H1 (cell line): ENCODE data around the gene FLVCR2. TPM values are rescaled to one million over a fixed set of nuclear protein-coding genes. Genes with fewer than 3 reads are reported as not detected.

Experiments used
- CTCF ChIA-PET: fragments of 300-600 bp; sonication (Branson Sonifier 250); formaldehyde crosslinking; loops from one replicate; lab custom pipeline; 2021; ENCODE audit not compliant: partially characterized antibody; lab: Charles Lee
- POLR2A ChIA-PET: fragments of 300-600 bp; sonication (Branson Sonifier 250); formaldehyde crosslinking; loops from one replicate; lab custom pipeline; 2021; ENCODE audit warnings: inconsistent platforms; ENCODE audit not compliant: partially characterized antibody; lab: Charles Lee
- DNase-seq, 2 experiments: peaks; one replicate each; pipeline versions ENCODE4 v3.0.0 to v3.0.0-alpha.2; 2010 to 2022; ENCODE audit warnings: low spot score in 2 of 2, low read depth in 1 of 2, mixed read lengths in 1 of 2
- FAIRE-seq: peaks from 2 replicates; lab custom pipeline; 2011; peaks lifted over from hg19 to GRCh38; lab: Jason Lieb, UNC
- H2AFZ ChIP-seq: 2 replicates; pipeline ENCODE4 v1.8.1; 2012; ENCODE audit warnings: low read length, inconsistent platforms
- H2AK5ac ChIP-seq: 2 replicates; pipeline ENCODE4 v1.6.1; 2013; ENCODE audit warnings: low read depth, low read length
- H2BK120ac ChIP-seq: replicated peaks from 2 replicates; pipeline ENCODE3; 2013; ENCODE audit warnings: low read depth, low read length, inconsistent platforms
- H2BK12ac ChIP-seq: 2 replicates; pipeline ENCODE4 v1.6.1; 2013; ENCODE audit warnings: low read depth, low read length
- H2BK15ac ChIP-seq: 2 replicates; pipeline ENCODE4 v1.6.1; 2013; ENCODE audit warnings: low read length
- H2BK20ac ChIP-seq: 2 replicates; pipeline ENCODE4 v1.6.1; 2013; ENCODE audit warnings: low read length
- H2BK5ac ChIP-seq: 2 replicates; pipeline ENCODE4 v1.6.1; 2013; ENCODE audit warnings: low read depth, low read length
- H3K14ac ChIP-seq: 2 replicates; pipeline ENCODE4 v1.6.1; 2013; ENCODE audit warnings: inconsistent platforms; ENCODE audit not compliant: insufficient read length
- H3K18ac ChIP-seq: 2 replicates; pipeline ENCODE4 v1.6.1; 2013; ENCODE audit warnings: low read length; ENCODE audit errors: extremely low read depth
- H3K23ac ChIP-seq: 2 replicates; pipeline ENCODE4 v1.6.1; 2013; ENCODE audit warnings: inconsistent platforms; ENCODE audit not compliant: insufficient read length
- H3K23me2 ChIP-seq: 2 replicates; pipeline ENCODE4 v1.6.1; 2013; ENCODE audit warnings: low read depth, low read length
- H3K27ac ChIP-seq: 2 replicates; pipeline ENCODE4 v1.6.1; 2011; ENCODE audit warnings: low read depth, low read length, inconsistent platforms
- H3K27me3 ChIP-seq, 4 experiments: replicated peaks in 1 of 4; 1 replicate in 1 of 4; 2 replicates in 3 of 4; pipeline versions ENCODE4 v1.6.1 to v1.8.1; 2011 to 2013; ENCODE audit warnings: low read length in 3 of 4, mild to moderate bottlenecking in 3 of 4, inconsistent platforms in 2 of 4, mixed read lengths in 2 of 4, moderate library complexity in 1 of 4; ENCODE audit not compliant: control insufficient read depth in 3 of 4, insufficient read depth in 3 of 4; ENCODE audit errors: extremely low read depth in 1 of 4
- H3K36me3 ChIP-seq, 4 experiments: 2 replicates each; pipeline versions ENCODE4 v1.6.1 to v1.8.1; 2011 to 2013; ENCODE audit warnings: mild to moderate bottlenecking in 4 of 4, low read length in 3 of 4, moderate library complexity in 2 of 4, control low read depth in 1 of 4, inconsistent platforms in 1 of 4; ENCODE audit not compliant: insufficient read depth in 4 of 4, control insufficient read depth in 2 of 4
- H3K4ac ChIP-seq: replicated peaks from 2 replicates; pipeline ENCODE3; 2013; ENCODE audit warnings: low read length, low read depth, mixed read lengths, inconsistent platforms; ENCODE audit not compliant: insufficient read length
- H3K4me1 ChIP-seq, 4 experiments: replicated peaks in 1 of 4; 1 replicate in 1 of 4; 2 replicates in 3 of 4; pipeline versions ENCODE4 v1.6.1 to v1.8.1; 2011 to 2013; ENCODE audit warnings: low read length in 3 of 4, inconsistent platforms in 2 of 4, mixed read lengths in 1 of 4; ENCODE audit not compliant: insufficient read depth in 4 of 4, control insufficient read depth in 3 of 4
- H3K4me2 ChIP-seq, 2 experiments: 2 replicates each; pipeline versions ENCODE4 v1.6.1 to v1.8.1; 2011 to 2013; ENCODE audit warnings: low read depth in 2 of 2, low read length in 2 of 2, control low read depth in 1 of 2, inconsistent platforms in 1 of 2, mild to moderate bottlenecking in 1 of 2; ENCODE audit not compliant: insufficient read depth in 1 of 2
- H3K4me3 ChIP-seq, 4 experiments: fragments of 200-600, 300-600 bp in 1 of 4; sonication (generic), shearing (Covaris generic), sonication (Bioruptor Twin) in 1 of 4; 2 replicates each; pipeline versions ENCODE4 v1.5.1 to v1.8.1; 2011 to 2016; ENCODE audit warnings: low read length in 4 of 4, low read depth in 3 of 4, control low read depth in 2 of 4, inconsistent platforms in 2 of 4, mild to moderate bottlenecking in 2 of 4, mixed read lengths in 1 of 4, moderate library complexity in 1 of 4; ENCODE audit not compliant: insufficient read depth in 2 of 4; ENCODE audit errors: extremely low read depth in 1 of 4
- H3K56ac ChIP-seq: replicated peaks from 2 replicates; pipeline ENCODE3; 2013; ENCODE audit warnings: low read depth, mild to moderate bottlenecking, mixed read lengths, low read length, inconsistent platforms; ENCODE audit not compliant: insufficient read length
- H3K79me1 ChIP-seq: 2 replicates; pipeline ENCODE4 v1.6.1; 2013; ENCODE audit warnings: low read depth, low read length, control low read depth
- H3K79me2 ChIP-seq, 2 experiments: 2 replicates each; pipeline versions ENCODE4 v1.6.1 to v1.8.1; 2012 to 2013; ENCODE audit warnings: low read length in 2 of 2, mild to moderate bottlenecking in 2 of 2, inconsistent platforms in 1 of 2; ENCODE audit not compliant: insufficient read depth in 2 of 2, control insufficient read depth in 1 of 2
- H3K9ac ChIP-seq, 4 experiments: replicated peaks in 1 of 4; 1 replicate in 1 of 4; 2 replicates in 3 of 4; pipeline versions ENCODE4 v1.6.1 to v1.8.1; 2011 to 2013; ENCODE audit warnings: low read depth in 3 of 4, low read length in 3 of 4, control low read depth in 2 of 4, mild to moderate bottlenecking in 2 of 4, moderate library complexity in 2 of 4, inconsistent platforms in 1 of 4; ENCODE audit errors: extremely low read depth in 1 of 4
- H3K9me3 ChIP-seq, 2 experiments: 2 replicates each; pipeline versions ENCODE4 v1.6.1 to v1.8.1; 2012 to 2013; ENCODE audit warnings: mild to moderate bottlenecking in 2 of 2, moderate library complexity in 2 of 2, control low read depth in 1 of 2, inconsistent platforms in 1 of 2, low read depth in 1 of 2, low read length in 1 of 2, mixed read lengths in 1 of 2; ENCODE audit not compliant: insufficient read depth in 2 of 2
- H4K20me1 ChIP-seq, 2 experiments: replicated peaks in 1 of 2; 2 replicates each; pipeline versions ENCODE3 to v1.8.1; 2011 to 2013; ENCODE audit warnings: inconsistent platforms in 2 of 2, low read length in 2 of 2, mild to moderate bottlenecking in 1 of 2; ENCODE audit not compliant: insufficient read depth in 2 of 2, control insufficient read depth in 1 of 2
- H4K5ac ChIP-seq: 2 replicates; pipeline ENCODE4 v1.6.1; 2013; ENCODE audit warnings: low read length, low read depth, mixed read lengths, inconsistent platforms; ENCODE audit not compliant: insufficient read length
- H4K8ac ChIP-seq: 2 replicates; pipeline ENCODE4 v1.8.0; 2013; ENCODE audit warnings: mild to moderate bottlenecking, moderate library complexity, low read length, inconsistent platforms; ENCODE audit not compliant: insufficient read depth; ENCODE audit errors: extremely low read depth
- H4K91ac ChIP-seq: replicated peaks from 2 replicates; pipeline ENCODE3; 2013; ENCODE audit warnings: low read length, mixed read lengths, inconsistent platforms; ENCODE audit not compliant: insufficient read length
- SRF ChIP-seq: IDR thresholded peaks from 2 replicates; pipeline ENCODE4 v1.6.1; 2011; ENCODE audit warnings: mild to moderate bottlenecking, low read depth, low read length, moderate library complexity
- WGBS, 2 experiments: shearing (Covaris generic) in 1 of 2; methylation state at CpG; one replicate each; pipeline versions ENCODE4 v1.1.6 to v1.1.7; 2013 to 2015; ENCODE audit warnings: low lambda C conversion rate in 2 of 2, mixed read lengths in 2 of 2, inconsistent platforms in 1 of 2, low coverage in 1 of 2, missing lambda C conversion rate in 1 of 2; ENCODE audit not compliant: insufficient replicate concordance in 2 of 2, insufficient coverage in 1 of 2, insufficient read length in 1 of 2; ENCODE audit errors: extremely low coverage in 1 of 2, missing lambda C conversion rate in 1 of 2; 5-methylcytosine and 5-hydroxymethylcytosine counted together
- polyA plus RNA-seq, 7 experiments: library from polyadenylated mRNA; depleted of rRNA in 3 of 7; stranded (reverse) in 5 of 7; unstranded in 2 of 7; fragments of >200 nt in 5 of 7; fragments of 200-250 nt in 2 of 7; gene quantifications; 1 replicate in 5 of 7; 2 replicates in 1 of 7; 4 replicates in 1 of 7; pipeline versions ENCODE4 v1.2.1 to v1.2.3, GENCODE V29; 2011 to 2013; ENCODE audit warnings: missing spikeins in 2 of 7, mixed read lengths in 2 of 7
- total RNA-seq: library from RNA; stranded (reverse); fragmentation: NEBNext Ultra II Directional; extraction: Animal tissue kit (Norgen Biotek cat#: 25700); gene quantifications from 2 replicates; pipeline ENCODE4 v1.2.1, GENCODE V29; 2021
- TF ChIP-seq, protein P1 (sequence below): IDR thresholded peaks from 2 replicates; pipeline ENCODE4 v1.6.1; 2012; ENCODE audit warnings: low read length, inconsistent platforms

Gene FLVCR2
- total and polyA plus RNA-seq, 2 of the 8 experiments (the other 6 are each of a cell fraction or from before 2014, with no cell fraction given) = 7.1 to 8.2 TPM

DNA sequence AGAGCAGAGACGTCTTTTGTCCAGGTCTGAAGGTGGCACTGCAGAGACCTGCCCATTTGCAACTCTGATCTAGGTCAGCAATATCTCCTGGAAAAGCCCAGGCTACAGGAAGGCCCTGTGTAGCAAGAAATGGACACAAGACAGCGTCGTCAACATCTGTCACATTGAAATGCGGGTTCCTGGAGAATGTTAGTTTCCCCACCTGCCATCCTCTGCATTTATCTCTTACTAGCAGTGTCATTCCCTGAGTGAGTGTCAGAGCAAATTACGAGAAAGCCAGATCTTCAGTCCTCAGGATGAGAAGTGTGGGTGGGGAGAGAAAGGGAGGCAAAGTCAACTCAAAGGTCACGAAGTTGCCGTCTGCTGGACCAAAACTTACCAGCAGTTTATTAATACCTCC is 27.4 kb upstream of the FLVCR2 start:
- Histone ChIP-seq H3K4me3 (no peak overlapping the region), H3K4me2 (no peak overlapping the region), H3K23me2 (no peaks in the 10 kb centered on the region; the same call in 1 of the 2 replicates), H3K36me3 (no peaks in the 10 kb centered on the region), H3K27ac (no peak overlapping the region), H4K20me1 (no peaks in the 10 kb centered on the region), H3K79me2 (no peaks in the 10 kb centered on the region), H4K5ac (no peak overlapping the region), H3K9ac (no peak overlapping the region), H4K91ac (no peak overlapping the region), H3K27me3 (peaks cover 0 to 2% (median 0%) of the 10 kb centered on the region in 4 experiments; a peak in 1 of 7 replicates), H3K4ac (no peak overlapping the region), H2BK20ac (no peak overlapping the region), H2BK120ac (no peak overlapping the region), H3K79me1 (no peaks in the 10 kb centered on the region), H2BK5ac (no peak overlapping the region), H3K14ac (no peak overlapping the region), H3K23ac (no peak overlapping the region), H3K56ac (no peak overlapping the region), H3K18ac (no peak overlapping the region), H2BK12ac (no peak overlapping the region), H2BK15ac (no peak overlapping the region), H3K4me1 (peaks cover 0 to 9% (median 0%) of the 10 kb centered on the region in 4 experiments; a peak in 2 of 7 replicates), H2AFZ (no peak overlapping the region), H3K9me3 (no peaks in the 10 kb centered on the region), H4K8ac (no peak overlapping the region), H2AK5ac (no peak overlapping the region)
- CTCF ChIA-PET = interaction anchor here (1.3 to 6.5 kb wide), 2 partner anchors 10 to 32 kb away, joined by 3 to 39 read pairs; no protein-coding TSS in a partner anchor
- POLR2A ChIA-PET = interaction anchor here (0.6 kb wide), 1 partner anchor 12 kb away, joined by 3 read pairs; no protein-coding TSS in a partner anchor
- FAIRE-seq (no peak), DNase-seq (no peak)
- TF ChIP-seq, protein P1, sequence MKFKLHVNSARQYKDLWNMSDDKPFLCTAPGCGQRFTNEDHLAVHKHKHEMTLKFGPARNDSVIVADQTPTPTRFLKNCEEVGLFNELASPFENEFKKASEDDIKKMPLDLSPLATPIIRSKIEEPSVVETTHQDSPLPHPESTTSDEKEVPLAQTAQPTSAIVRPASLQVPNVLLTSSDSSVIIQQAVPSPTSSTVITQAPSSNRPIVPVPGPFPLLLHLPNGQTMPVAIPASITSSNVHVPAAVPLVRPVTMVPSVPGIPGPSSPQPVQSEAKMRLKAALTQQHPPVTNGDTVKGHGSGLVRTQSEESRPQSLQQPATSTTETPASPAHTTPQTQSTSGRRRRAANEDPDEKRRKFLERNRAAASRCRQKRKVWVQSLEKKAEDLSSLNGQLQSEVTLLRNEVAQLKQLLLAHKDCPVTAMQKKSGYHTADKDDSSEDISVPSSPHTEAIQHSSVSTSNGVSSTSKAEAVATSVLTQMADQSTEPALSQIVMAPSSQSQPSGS = no peak
- no peak for TF ChIP-seq SRF
- WGBS, 2 experiments = 87% methylated on average over 7 of the region's 7 CpGs; no CpG with 5 or more reads in 1 of the 2 experiments
